Common myeloid progenitor, CD34-positive (primary cell): ENCODE measurements around the gene NPAS2.

Source experiments
- CTCF ChIA-PET: fragments of 350-600 bp; sonication (Branson Sonifier 250); formaldehyde crosslinking; loops from one replicate; lab custom pipeline; 2021; ENCODE audit warnings: antibody characterized with exemption; lab: Charles Lee
- POLR2A ChIA-PET: fragments of 350-600 bp; sonication (Branson Sonifier 250); formaldehyde crosslinking; loops from one replicate; lab custom pipeline; 2021; ENCODE audit warnings: antibody characterized with exemption; lab: Charles Lee
- DNase-seq, 3 donors: peaks; one replicate each; pipeline versions ENCODE4 v3.0.0 to v3.0.0-alpha.2; 2013
- H3K27ac ChIP-seq, 2 experiments: 1 replicate in 1 of 2; 2 replicates in 1 of 2; pipeline ENCODE4 v1.7.0; 2013; ENCODE audit warnings: inconsistent platforms in 2 of 2, low read length in 2 of 2, mild to moderate bottlenecking in 2 of 2, low read depth in 1 of 2, moderate library complexity in 1 of 2; ENCODE audit not compliant: severe bottlenecking in 2 of 2, insufficient read depth in 1 of 2, poor library complexity in 1 of 2
- H3K27me3 ChIP-seq, 5 experiments: replicated peaks in 2 of 5; 1 replicate in 3 of 5; 2 replicates in 2 of 5; pipeline versions ENCODE4 v1.6.1 to v1.7.0; 2013; ENCODE audit warnings: low read length in 4 of 5, mild to moderate bottlenecking in 2 of 5, moderate library complexity in 2 of 5, inconsistent platforms in 1 of 5; ENCODE audit not compliant: insufficient read depth in 5 of 5, control insufficient read depth in 4 of 5
- H3K36me3 ChIP-seq, 4 experiments: 1 replicate in 2 of 4; 2 replicates in 2 of 4; pipeline versions ENCODE4 v1.6.1 to v1.7.0; 2013; ENCODE audit warnings: low read length in 3 of 4, control low read depth in 1 of 4, mild to moderate bottlenecking in 1 of 4; ENCODE audit not compliant: control insufficient read depth in 4 of 4, insufficient read depth in 4 of 4
- H3K4me1 ChIP-seq, 4 experiments: 1 replicate in 3 of 4; 2 replicates in 1 of 4; pipeline versions ENCODE4 v1.6.1 to v1.7.1; 2013; ENCODE audit warnings: low read length in 3 of 4, mild to moderate bottlenecking in 3 of 4, control low read depth in 1 of 4, inconsistent platforms in 1 of 4, moderate library complexity in 1 of 4; ENCODE audit not compliant: control insufficient read depth in 4 of 4, insufficient read depth in 4 of 4; ENCODE audit errors: control extremely low read depth in 1 of 4
- H3K4me3 ChIP-seq, 7 experiments: 1 replicate in 4 of 7; 2 replicates in 3 of 7; pipeline versions ENCODE4 v1.5.1 to v1.7.0; 2013; ENCODE audit warnings: mild to moderate bottlenecking in 7 of 7, low read length in 6 of 7, moderate library complexity in 6 of 7, inconsistent platforms in 2 of 7, low read depth in 2 of 7, control low read depth in 1 of 7; ENCODE audit not compliant: insufficient read depth in 4 of 7, control insufficient read depth in 1 of 7; ENCODE audit errors: extremely low read depth in 1 of 7
- H3K9me3 ChIP-seq, 5 experiments: 1 replicate in 4 of 5; 2 replicates in 1 of 5; pipeline versions ENCODE4 v1.6.1 to v1.7.1; 2013; ENCODE audit warnings: low read length in 4 of 5, mild to moderate bottlenecking in 2 of 5, inconsistent platforms in 1 of 5, low read depth in 1 of 5, moderate library complexity in 1 of 5; ENCODE audit not compliant: control insufficient read depth in 4 of 5, insufficient read depth in 2 of 5; ENCODE audit errors: control extremely low read depth in 1 of 5
- WGBS: methylation state at CpG from one replicate; pipeline ENCODE4 v1.1.5; 2013; ENCODE audit not compliant: insufficient coverage; 5-methylcytosine and 5-hydroxymethylcytosine counted together

NPAS2 gene

DNA sequence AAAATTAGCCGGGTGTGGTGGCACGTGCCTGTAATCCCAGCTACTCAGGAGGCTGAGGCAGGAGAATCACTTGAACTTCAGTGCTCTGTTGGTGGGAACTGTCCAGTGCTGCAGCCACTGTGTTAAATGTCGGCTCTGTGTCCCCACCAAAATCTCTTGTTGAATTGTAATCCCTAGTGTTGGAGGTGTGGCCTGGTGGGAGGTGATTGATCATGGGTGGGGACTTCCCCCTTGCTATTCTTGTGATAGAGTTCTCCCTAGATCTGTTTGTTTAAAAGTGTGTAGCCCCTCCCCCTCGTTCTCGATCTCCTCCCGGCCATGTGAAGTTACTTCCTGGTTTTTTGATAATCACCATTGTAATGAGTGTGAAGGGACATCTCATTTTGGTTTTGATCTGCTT, 172.3 kb downstream of the NPAS2 start:
- POLR2A ChIA-PET = no interaction called here
- no peaks in the 10 kb centered on the region for H3K4me1 ChIP-seq
- no peaks in the 10 kb centered on the region for H3K27me3 ChIP-seq
- no peak overlapping the region for H3K27ac ChIP-seq
- DNase-seq = peak in 1 of 3 donors; percentile 13
- 90% methylated on average over 5 of the region's 6 CpGs for WGBS
- H3K9me3 ChIP-seq = no peaks in the 10 kb centered on the region
- no peaks in the 10 kb centered on the region for H3K36me3 ChIP-seq
- CTCF ChIA-PET = no interaction called here
- no peak overlapping the region for H3K4me3 ChIP-seq

DNA sequence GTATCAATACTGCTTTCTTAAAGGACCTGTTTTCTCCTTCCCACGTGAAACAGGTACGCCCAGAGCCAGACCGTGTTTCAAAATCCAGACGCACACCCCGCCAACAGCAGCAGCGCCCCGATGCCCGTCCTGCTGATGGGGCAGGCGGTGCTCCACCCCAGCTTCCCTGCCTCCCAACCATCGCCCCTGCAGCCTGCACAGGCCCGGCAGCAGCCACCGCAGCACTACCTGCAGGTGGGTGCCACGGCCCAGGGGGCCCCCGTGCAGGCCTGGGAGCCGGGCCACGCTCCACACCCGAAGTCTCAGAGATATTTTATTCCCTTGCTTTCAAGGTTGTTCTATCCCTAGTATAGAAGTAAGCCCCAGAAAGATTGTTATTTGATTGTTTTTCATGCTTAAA, 173.4 kb downstream of the NPAS2 start:
- no peak for DNase-seq
- Histone ChIP-seq H3K27ac (no peak overlapping the region), H3K36me3 (no peaks in the 10 kb centered on the region), H3K9me3 (no peaks in the 10 kb centered on the region), H3K4me3 (no peak overlapping the region), H3K4me1 (no peaks in the 10 kb centered on the region), H3K27me3 (no peaks in the 10 kb centered on the region)
- 90% methylated on average over 13 of the region's 17 CpGs for WGBS
- ChIA-PET CTCF (no interaction called here), POLR2A (no interaction called here)

- 98% methylated on average over 18 of the region's 28 CpGs for WGBS
- Histone ChIP-seq H3K27me3 (peaks cover 0 to 2% (median 0%) of the 10 kb centered on the region in 5 experiments), H3K36me3 (no peaks in the 10 kb centered on the region), H3K9me3 (no peaks in the 10 kb centered on the region), H3K4me1 (no peaks in the 10 kb centered on the region), H3K4me3 (no peak overlapping the region), H3K27ac (no peak overlapping the region)
- CTCF ChIA-PET = no interaction called here
- DNase-seq = no peak
- POLR2A ChIA-PET = no interaction called here
Measured at GRCh38 chr2:100995309-100996075, 175.6 kb downstream of the NPAS2 start.

DNA sequence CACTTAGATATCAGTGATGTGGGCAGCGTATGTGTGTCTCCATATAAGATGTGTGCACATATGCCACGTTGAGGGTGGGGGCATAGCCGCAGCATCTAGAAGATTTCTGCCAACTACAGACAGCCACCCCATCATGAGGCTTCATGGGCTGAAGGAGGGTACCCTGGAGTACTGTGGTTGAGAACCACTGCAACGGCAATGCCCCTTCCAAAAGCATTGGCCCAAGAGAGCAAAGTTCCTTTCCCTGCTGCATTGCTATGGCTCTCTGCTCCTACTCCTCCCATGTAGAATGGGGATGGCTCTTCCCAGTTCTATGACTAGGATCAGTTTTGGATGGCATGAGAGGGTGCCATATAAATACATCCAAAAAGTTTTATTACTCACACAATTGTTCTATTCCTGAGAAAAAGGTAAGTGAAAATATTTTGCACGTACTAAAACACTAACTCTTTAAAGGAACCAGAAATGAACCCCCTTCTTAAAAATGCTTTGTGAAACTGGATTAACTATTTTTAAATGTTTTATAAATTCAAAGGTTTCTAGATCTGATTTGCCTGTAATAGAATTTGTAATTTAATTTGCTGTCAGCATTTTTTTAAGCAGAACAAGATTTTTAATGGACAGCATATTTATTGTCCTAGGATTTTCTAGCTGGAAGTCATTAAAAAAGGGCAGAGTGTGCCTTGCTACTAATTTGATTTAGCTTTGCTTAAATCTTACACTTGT, 177.7 kb downstream of the NPAS2 start:
- Histone ChIP-seq H3K9me3 (no peaks in the 10 kb centered on the region), H3K27me3 (peaks cover 0 to 2% (median 0%) of the 10 kb centered on the region in 5 experiments), H3K36me3 (no peaks in the 10 kb centered on the region), H3K4me1 (peaks cover 0 to 7% (median 5%) of the 10 kb centered on the region in 4 experiments), H3K4me3 (no peak overlapping the region), H3K27ac (no peak overlapping the region)
- DNase-seq = no peak
- ChIA-PET CTCF (no interaction called here), POLR2A (no interaction called here)
- 100% methylated on average over 3 of the region's 5 CpGs for WGBS

- ChIA-PET POLR2A (no interaction called here), CTCF (interaction anchor here (0.9 kb wide), 1 partner anchor 39 kb away, joined by 3 read pairs; no protein-coding TSS in a partner anchor)
- H3K27ac ChIP-seq = no peak overlapping the region
- peaks cover 5 to 12% (median 9%) of the 10 kb centered on the region in 4 experiments for H3K4me1 ChIP-seq
- H3K9me3 ChIP-seq = no peaks in the 10 kb centered on the region
- peaks cover 0 to 5% (median 0%) of the 10 kb centered on the region in 4 experiments for H3K36me3 ChIP-seq
- DNase-seq = no peak
- WGBS = 100% methylated on average over 3 of the region's 6 CpGs
- H3K27me3 ChIP-seq = peaks cover 0 to 2% (median 0%) of the 10 kb centered on the region in 5 experiments
- H3K4me3 ChIP-seq = no peak overlapping the region
Measured at GRCh38 chr2:100998235-100998573, 178.3 kb downstream of the NPAS2 start.

- Histone ChIP-seq H3K27me3 (peaks cover 0 to 2% (median 0%) of the 10 kb centered on the region in 5 experiments), H3K27ac (no peak overlapping the region), H3K9me3 (no peaks in the 10 kb centered on the region), H3K36me3 (peaks cover 5 to 23% (median 15%) of the 10 kb centered on the region in 4 experiments), H3K4me3 (no peak overlapping the region), H3K4me1 (peaks cover 12 to 26% (median 19%) of the 10 kb centered on the region in 4 experiments)
- CTCF ChIA-PET = no interaction called here
- no peak for DNase-seq
- POLR2A ChIA-PET = no interaction called here
- WGBS = no CpG with 5 or more reads among the region's 2 CpGs
Measured at GRCh38 chr2:100999995-101000394, 180.1 kb downstream of the NPAS2 start.
